Measurements from ENCODE around the gene PIK3R2.

Gene PIK3R2

GRCh38 chr19:18191640-18192062 is 38.7 kb downstream of the PIK3R2 start:
- POLR2A ChIA-PET = interaction anchor here (0.6 to 2.6 kb wide), 9 partner anchors 8 to 235 kb away, joined by 3 to 16 read pairs (median 5); partner anchors contain the start of gene JUND
- CTCF ChIA-PET = interaction anchor here (0.6 to 1.7 kb wide), 9 partner anchors 8 to 399 kb away, joined by 3 to 5 read pairs (median 3); no protein-coding TSS in a partner anchor
- no peak for TF ChIP-seq FOXA1 (IDR thresholded peaks at IDR 0.05)
- no peak for DNase-seq (ENCODE audit: extremely low spot score)

- ChIA-PET CTCF (interaction anchor here (0.6 to 1.7 kb wide), 5 partner anchors 60 to 208 kb away, joined by 3 to 5 read pairs (median 3); no protein-coding TSS in a partner anchor), POLR2A (interaction anchor here (0.7 to 2.6 kb wide), 14 partner anchors 9 to 260 kb away, joined by 3 to 16 read pairs (median 4); partner anchors contain the start of genes CCDC124 and JUND)
- TF ChIP-seq SP1 (IDR thresholded peaks at IDR 0.05) = peak; percentile 95
- TF ChIP-seq ELF4 (IDR thresholded peaks at IDR 0.05) = no peak
- no peak for TF ChIP-seq ZNF384 (IDR thresholded peaks at IDR 0.05)
- no peak for TF ChIP-seq CTBP1 (IDR thresholded peaks at IDR 0.05; ENCODE audit: borderline replicate concordance)
- TF ChIP-seq HDGF (IDR thresholded peaks at IDR 0.05; ENCODE audit: borderline replicate concordance) = 0 out of 2 replicates have a peak, but pooled peaks have one; percentile 51
- no peak for TF ChIP-seq FOXA1 (IDR thresholded peaks at IDR 0.05)
- no peak for TF ChIP-seq BHLHE40 (IDR thresholded peaks at IDR 0.05; ENCODE audit: borderline replicate concordance)
- no peak for TF ChIP-seq SUZ12 (IDR thresholded peaks at IDR 0.05)
- no peak for TF ChIP-seq TARDBP (IDR thresholded peaks at IDR 0.05)
- TF ChIP-seq ARNT (IDR thresholded peaks at IDR 0.05) = no peak
- TF ChIP-seq LEF1 (IDR thresholded peaks at IDR 0.05; ENCODE audit: borderline replicate concordance) = no peak
- no peak; the same call in 1 of the 2 replicates for TF ChIP-seq PKNOX1 (IDR thresholded peaks at IDR 0.05)
- DNase-seq (ENCODE audit: extremely low spot score) = peak; percentile 89
Measured at GRCh38 chr19:18192673-18193387, 39.9 kb downstream of the PIK3R2 start, which contains the start of gene MPV17L2. Gene MPV17L2, plus strand, starts transcription at chr19:18193218. Its CDS starts 64 bp downstream, at chr19:18193282.

- DNase-seq (ENCODE audit: extremely low spot score) = no peak
- CTCF ChIA-PET = interaction anchor here (0.6 to 1.7 kb wide), 3 partner anchors 82 to 207 kb away, joined by 3 to 5 read pairs (median 4); no protein-coding TSS in a partner anchor
- TF ChIP-seq FOXK2 (IDR thresholded peaks at IDR 0.05) = no peak
- TF ChIP-seq FOXM1 (IDR thresholded peaks at IDR 0.05; ENCODE audit: borderline replicate concordance) = no peak
- no peak for TF ChIP-seq ELF4 (IDR thresholded peaks at IDR 0.05)
- TF ChIP-seq L3MBTL2 (conservative IDR thresholded peaks at IDR 0.05) = no peak
- no peak for TF ChIP-seq LEF1 (IDR thresholded peaks at IDR 0.05; ENCODE audit: borderline replicate concordance)
- TF ChIP-seq SUZ12 (IDR thresholded peaks at IDR 0.05) = no peak
- TF ChIP-seq PKNOX1 (IDR thresholded peaks at IDR 0.05) = no peak
- TF ChIP-seq TARDBP (IDR thresholded peaks at IDR 0.05) = no peak
- TF ChIP-seq NFRKB (IDR thresholded peaks at IDR 0.05) = no peak
- no peak for TF ChIP-seq CTBP1 (IDR thresholded peaks at IDR 0.05; ENCODE audit: borderline replicate concordance)
- no peak for TF ChIP-seq FOXA1 (IDR thresholded peaks at IDR 0.05)
- TF ChIP-seq HDGF (IDR thresholded peaks at IDR 0.05; ENCODE audit: borderline replicate concordance) = no peak
- no peak for TF ChIP-seq BHLHE40 (IDR thresholded peaks at IDR 0.05; ENCODE audit: borderline replicate concordance)
- TF ChIP-seq ARNT (IDR thresholded peaks at IDR 0.05) = no peak
- no peak for TF ChIP-seq ZNF384 (IDR thresholded peaks at IDR 0.05)
- POLR2A ChIA-PET = interaction anchor here (0.7 to 2.6 kb wide), 15 partner anchors 10 to 261 kb away, joined by 3 to 16 read pairs (median 4); partner anchors contain the start of genes CCDC124, JUND and RAB3A
Measured at GRCh38 chr19:18193388-18194180, 40.6 kb downstream of the PIK3R2 start.

GRCh38 chr19:18194181-18194530 is 41.2 kb downstream of the PIK3R2 start:
- ChIA-PET CTCF (interaction anchor here (0.6 to 0.9 kb wide), 2 partner anchors 10 to 15 kb away, joined by 3 read pairs; partner anchors contain the start of gene RAB3A), POLR2A (interaction anchor here (0.9 to 1.8 kb wide), 4 partner anchors 11 to 131 kb away, joined by 3 to 11 read pairs (median 4); partner anchors contain the start of genes JUND and RAB3A)
- no peak for DNase-seq (ENCODE audit: extremely low spot score)
- TF ChIP-seq HDGF (IDR thresholded peaks at IDR 0.05; ENCODE audit: borderline replicate concordance) (no peak), ELF4 (IDR thresholded peaks at IDR 0.05) (no peak), CTBP1 (IDR thresholded peaks at IDR 0.05; ENCODE audit: borderline replicate concordance) (no peak), FOXA1 (IDR thresholded peaks at IDR 0.05) (no peak), FOXK2 (IDR thresholded peaks at IDR 0.05) (no peak), NFRKB (IDR thresholded peaks at IDR 0.05) (no peak), PKNOX1 (IDR thresholded peaks at IDR 0.05) (no peak), LEF1 (IDR thresholded peaks at IDR 0.05; ENCODE audit: borderline replicate concordance) (no peak), BHLHE40 (IDR thresholded peaks at IDR 0.05; ENCODE audit: borderline replicate concordance) (no peak), ARNT (IDR thresholded peaks at IDR 0.05) (no peak), L3MBTL2 (conservative IDR thresholded peaks at IDR 0.05) (no peak), SP1 (IDR thresholded peaks at IDR 0.05) (no peak), ZNF384 (IDR thresholded peaks at IDR 0.05) (no peak), SUZ12 (IDR thresholded peaks at IDR 0.05) (no peak), TARDBP (IDR thresholded peaks at IDR 0.05) (no peak), FOXM1 (IDR thresholded peaks at IDR 0.05; ENCODE audit: borderline replicate concordance) (no peak)
